Measurements from ENCODE around the gene FBRS. TPM values are rescaled to one million over a fixed set of nuclear protein-coding genes. Genes with fewer than 3 reads are reported as not detected.

Gene FBRS
- total RNA-seq, 1 donor from 2014 or later: 30.4 TPM

Other genes with a start within 250 kb of the FBRS start
- gene DCTPP1, start 228.4 kb upstream of the FBRS start, total RNA-seq: 37.5 TPM
- gene SEPHS2, start 212.6 kb upstream of the FBRS start, total RNA-seq: 30.6 TPM
- 3.3 TPM for gene ITGAL, start 185.7 kb upstream of the FBRS start, total RNA-seq
- 75.4 TPM for gene ZNF768, start 131.9 kb upstream of the FBRS start, total RNA-seq
- gene ZNF747, start 123.6 kb upstream of the FBRS start, total RNA-seq: 9.0 TPM
- gene ZNF764, start 100.1 kb upstream of the FBRS start, total RNA-seq: 9.1 TPM
- gene ZNF688, start 86.7 kb upstream of the FBRS start, total RNA-seq: 10.0 TPM
- gene ZNF785, start 72.7 kb upstream of the FBRS start, total RNA-seq: 7.3 TPM
- 4.8 TPM for gene ZNF689, start 48.0 kb upstream of the FBRS start, total RNA-seq
- gene PRR14, start 7.5 kb upstream of the FBRS start, total RNA-seq: 22.0 TPM
- 49.3 TPM for gene SRCAP, start 40.7 kb downstream of the FBRS start, total RNA-seq
- 16.7 TPM for gene PHKG2, start 90.0 kb downstream of the FBRS start, total RNA-seq
- 1.1 TPM for gene CFAP119, start 103.6 kb downstream of the FBRS start, total RNA-seq
- gene RNF40, start 103.9 kb downstream of the FBRS start, total RNA-seq: 49.3 TPM
- gene ZNF629, start 128.8 kb downstream of the FBRS start, total RNA-seq: 19.2 TPM
- 29.6 TPM for gene BCL7C, start 235.6 kb downstream of the FBRS start, total RNA-seq
- 7.5 TPM for gene CTF1, start 238.2 kb downstream of the FBRS start, total RNA-seq

All from left ventricle myocardium superior (tissue), 1 donor.